Forelimb muscle (tissue), 1 donor: ENCODE data around the gene TTC7B. TPM values are rescaled to one million over a fixed set of nuclear protein-coding genes. Genes with fewer than 3 reads are reported as not detected.

Experiments
- DNase-seq: peaks from one replicate; pipeline ENCODE4 v3.0.0-alpha.2; 2013; ENCODE audit warnings: low read depth
- polyA plus RNA-seq: library from polyadenylated mRNA; unstranded; fragments of 120-200 nt; gene quantifications from one replicate; pipeline ENCODE4 v1.2.1, GENCODE V29; 2013; ENCODE audit not compliant: insufficient read length

Gene TTC7B
- polyA plus RNA-seq, 1 donor = 33.2 TPM

DNA sequence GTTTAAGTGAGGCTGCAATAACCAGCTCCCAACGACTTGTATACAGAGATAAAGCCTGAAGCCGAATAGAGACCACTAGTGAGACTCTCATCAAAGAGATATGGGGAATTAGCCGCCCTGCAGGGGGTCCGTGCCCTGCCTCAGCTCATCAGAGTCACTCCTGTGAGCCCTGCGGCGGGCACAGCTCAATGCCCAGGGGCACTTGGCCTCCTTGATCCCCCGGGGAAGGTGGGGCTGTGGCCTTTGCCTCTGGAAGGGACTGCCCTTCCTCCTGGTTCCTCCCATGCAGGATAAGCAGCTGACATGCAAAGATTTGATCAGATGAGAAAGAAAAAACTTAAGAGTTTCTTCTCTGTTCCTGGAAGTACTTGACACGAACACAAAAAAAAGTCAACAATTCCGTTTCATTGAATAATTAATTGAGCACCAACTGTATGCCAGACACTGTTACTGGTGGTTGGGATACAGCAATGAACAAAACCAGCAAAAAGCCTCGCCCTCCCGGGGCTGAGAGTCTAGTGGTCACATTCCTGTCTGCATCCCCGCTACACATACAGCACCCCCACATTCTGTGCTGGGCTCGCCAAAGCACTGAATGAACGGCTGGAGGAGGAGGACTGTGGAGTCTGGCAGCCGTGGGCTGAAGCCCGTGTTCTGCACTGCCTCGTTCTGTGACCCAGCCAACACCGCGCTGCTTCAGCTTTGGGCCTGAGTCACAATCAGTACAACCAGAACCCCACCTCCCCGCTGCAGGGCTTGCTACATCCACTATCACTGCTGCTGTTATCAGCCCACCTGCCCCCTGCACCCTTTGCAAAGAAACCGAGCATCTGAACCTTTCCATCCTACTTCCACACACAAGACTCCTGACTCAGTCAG is 10.3 kb downstream of the TTC7B start:
- no peak for DNase-seq

DNA sequence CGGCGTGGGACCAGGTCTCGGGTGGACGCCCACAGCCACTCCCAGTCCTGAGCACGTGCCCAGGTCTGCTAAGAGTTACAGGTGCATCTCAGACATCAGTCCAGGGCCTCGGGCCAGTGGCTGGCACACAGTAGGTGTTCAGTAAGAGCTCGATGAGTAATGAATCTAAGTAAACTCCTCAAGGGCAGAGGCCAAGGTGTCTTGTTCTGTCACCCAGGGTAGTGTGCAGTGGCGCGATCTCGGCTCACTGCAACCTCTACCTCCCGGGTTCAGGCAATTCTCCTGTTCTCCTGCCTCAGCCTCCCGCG is 11.2 kb downstream of the TTC7B start:
- DNase-seq = no peak

DNA sequence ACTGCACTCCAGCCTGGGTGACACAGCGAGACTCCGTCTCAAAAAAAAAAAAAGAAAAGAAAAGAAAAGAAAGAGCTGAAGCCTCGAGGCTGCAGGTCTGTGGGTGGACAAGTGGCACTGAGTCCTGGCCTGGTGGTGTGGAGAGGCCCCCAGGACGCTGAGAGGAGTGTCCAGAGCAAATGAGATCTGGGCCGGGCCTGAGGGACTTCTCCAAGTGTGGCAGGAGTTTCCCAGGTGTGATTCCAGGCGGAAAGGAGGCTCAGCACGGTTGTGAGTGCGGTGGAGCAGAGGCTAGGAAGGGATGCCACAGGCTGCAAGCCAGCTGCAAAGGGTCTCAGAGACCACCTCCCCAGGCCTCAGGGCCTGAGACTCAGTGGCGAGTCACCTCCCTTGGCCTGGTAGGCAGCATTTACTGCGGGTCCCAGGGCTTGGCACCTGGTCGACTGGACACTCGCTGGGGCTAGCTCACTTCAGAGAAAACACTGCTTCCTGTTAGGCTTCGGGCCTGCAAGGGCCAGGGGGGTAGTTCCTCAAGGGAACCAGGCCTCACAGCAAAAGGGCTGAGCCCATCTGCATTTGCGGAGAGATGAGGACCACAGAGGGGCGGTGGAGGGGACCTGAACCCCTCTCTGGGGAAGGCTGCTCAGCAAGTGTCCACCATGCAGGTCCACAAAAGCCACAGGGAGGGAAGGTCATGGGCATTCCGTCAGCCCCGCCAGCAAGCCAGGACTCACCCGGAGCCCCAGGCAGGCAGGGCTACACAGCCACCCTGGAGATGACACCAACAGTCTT is 11.7 kb downstream of the TTC7B start:
- DNase-seq = no peak

DNA sequence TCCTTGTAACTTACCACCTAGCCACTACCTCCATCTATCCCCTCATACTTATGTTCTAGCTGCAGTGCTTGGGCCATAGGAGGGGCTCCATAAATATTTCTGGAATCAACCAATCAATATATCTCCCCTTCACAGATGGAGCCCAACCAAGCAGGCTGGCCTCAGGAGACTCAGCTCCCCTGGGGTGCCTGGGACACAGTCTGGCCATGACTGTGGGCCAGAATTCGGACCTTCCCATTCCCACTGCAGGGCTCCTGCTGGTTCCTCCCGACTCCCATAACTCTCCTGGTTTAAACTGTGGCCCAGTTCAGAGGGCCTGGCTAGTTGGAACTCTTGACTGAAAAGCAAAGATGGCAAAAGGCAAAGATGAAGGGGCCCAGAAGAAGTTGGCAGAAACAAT is 13.0 kb downstream of the TTC7B start:
- DNase-seq = no peak

DNA sequence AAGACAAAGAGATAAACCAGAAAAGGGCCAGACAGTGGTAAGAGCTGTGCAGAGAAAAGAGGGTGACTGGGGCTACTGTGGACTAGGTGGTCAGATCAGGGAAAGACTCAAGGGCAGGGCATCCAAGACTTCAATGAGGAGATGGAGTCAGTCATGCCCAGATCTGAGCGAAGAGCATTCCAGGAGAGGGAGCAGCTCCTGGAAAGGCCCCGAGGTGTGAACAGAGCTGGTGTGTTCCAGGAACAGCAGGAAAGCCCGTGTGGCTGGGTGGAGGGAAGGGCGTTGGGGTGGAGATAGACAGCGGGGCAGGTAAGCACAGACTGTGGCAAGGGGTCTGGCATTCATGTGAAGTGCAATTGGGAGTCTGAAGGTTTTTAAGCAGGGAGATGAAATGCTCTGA is 16.8 kb downstream of the TTC7B start:
- no peak for DNase-seq

DNA sequence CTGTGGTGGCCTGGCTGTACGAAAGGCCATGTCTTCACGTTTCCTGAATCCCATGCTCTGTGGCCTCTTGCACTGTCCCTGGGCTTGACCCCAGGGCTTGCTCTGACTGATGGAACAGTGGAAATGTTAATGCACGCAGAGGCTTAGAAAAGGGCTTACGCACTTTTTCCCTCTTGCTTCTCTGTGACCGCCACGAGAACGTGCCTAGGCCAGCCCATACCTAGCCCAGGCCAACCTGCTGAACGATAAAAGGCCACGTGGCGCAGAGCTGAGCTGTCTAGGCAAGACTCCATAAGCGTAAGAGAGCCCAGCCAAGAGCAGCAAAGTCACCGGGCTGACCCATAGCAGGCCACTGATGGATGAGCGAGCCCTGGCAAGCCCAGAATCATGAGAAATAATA is 18.3 kb downstream of the TTC7B start:
- no peak for DNase-seq

DNA sequence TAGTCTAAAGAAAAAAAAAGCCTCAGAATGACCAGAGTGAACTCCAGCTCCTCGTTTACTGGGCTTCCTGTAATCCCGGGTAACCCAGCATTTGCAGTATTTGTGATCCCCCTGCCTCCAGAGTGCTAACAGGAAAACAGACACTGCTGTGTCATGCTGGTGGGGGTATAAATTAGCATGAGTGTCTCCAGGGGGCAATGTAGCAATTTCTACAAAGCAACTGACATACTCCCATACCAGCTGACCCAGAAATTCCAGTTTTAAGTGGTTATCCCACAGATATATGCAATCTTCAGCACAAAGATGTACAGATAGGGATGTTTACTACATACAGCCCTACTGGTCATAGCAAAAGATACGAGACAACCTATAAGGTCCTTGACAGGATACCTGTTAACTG is 18.8 kb downstream of the TTC7B start:
- no peak for DNase-seq

DNA sequence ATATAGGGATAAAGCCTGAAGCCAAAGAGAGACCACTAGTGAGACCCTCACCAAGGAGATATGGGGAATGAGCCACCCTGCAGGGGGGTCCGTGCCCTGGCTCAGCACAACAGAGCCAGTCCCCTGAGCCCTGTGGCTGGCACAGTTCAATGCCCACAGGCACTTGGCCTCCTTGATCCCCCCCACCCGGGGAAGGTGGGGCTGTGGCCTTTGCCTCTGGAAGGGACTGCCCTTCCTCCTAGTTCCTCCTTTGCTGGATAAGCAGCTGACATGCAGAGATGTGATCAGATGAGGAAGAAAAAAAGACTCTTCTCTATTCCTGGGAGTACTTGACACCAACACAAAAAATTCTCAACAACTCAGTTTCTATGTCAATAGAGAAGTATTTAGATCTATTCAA is 19.9 kb downstream of the TTC7B start:
- no peak for DNase-seq

DNA sequence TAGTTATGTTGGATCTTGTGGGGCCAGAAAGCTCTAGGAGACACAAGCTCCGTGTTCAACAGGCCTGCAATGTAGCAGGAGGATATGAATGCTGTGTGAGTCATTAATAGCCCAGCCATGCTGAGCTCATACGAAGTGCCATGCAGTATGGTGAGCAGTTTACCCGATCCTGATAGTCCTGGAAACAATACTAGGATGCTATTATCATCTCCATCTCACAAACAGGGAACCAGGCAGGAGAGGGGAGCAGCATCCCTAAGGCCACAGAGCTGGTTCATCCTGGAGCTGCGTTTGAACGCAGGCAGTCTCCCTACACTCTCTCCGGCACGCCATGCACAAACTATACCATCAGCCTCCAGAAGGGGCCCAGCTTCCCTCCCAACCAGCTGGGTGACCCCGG is 20.5 kb downstream of the TTC7B start:
- DNase-seq = no peak

DNA sequence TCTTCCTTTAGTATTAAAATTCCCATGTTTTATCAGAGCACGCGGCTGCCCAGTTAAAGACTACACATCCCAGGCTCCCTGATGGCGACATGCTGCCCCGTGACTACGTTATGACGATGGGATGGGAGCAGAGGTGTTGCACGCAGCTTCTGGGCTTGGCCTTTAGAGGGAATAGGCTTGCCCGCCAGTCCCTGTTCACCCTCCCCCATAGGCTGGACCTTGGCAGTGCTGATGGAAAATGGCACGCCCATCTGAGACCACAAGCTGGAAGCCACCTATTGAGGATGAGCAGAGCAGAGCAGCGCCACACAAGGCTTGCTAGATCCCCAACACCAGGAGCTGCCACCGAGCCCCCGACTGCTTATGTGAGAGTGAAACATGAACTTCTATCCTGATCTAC is 24.7 kb downstream of the TTC7B start:
- no peak for DNase-seq

DNA sequence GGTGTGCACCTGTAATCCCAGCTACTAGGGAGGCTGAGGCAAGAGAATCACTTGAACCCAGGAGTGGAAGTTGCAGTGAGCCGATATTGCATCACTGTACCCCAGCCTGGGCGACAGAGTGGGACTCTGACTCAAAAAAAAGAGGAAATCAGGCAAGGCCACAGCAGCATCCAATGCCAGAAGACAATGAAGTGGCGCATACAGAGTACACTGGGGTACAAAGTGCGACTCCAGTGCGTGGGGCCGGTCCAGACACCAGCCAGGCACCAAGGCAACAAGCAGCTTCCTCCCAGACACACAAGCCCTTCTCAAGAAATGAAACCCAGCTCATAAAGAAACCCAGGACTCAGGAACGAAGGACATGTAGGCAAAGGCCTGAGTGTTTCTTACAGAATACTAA is 28.2 kb downstream of the TTC7B start:
- no peak for DNase-seq

DNA sequence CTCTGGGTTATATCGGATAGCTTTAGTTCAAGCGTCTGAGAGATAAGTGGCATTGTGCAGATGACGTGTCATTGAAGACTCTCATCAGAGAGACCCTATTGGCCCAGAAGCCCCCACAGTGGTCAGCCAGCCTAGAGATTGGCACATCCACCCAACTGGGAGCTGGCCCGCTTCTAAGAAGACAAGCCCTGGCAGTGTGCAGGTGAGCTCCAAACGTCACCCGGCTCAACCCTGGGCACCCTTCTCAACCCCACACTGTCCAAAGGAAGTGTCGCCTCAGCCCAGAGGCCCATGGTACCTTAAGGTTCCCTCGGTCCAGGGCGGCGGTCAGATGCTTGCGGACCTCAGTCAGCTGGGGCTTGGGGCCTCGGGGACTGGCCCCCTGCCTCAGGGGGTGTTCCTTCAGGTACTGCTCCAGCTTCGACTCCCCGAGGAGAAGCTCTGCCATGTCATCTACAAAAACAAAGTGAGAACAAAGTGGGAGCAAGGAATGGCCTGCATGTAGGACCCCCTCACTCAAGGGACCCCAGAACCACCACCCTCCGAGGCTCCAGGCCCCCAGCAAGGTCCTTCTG is 30.3 kb downstream of the TTC7B start:
- no peak for DNase-seq

DNA sequence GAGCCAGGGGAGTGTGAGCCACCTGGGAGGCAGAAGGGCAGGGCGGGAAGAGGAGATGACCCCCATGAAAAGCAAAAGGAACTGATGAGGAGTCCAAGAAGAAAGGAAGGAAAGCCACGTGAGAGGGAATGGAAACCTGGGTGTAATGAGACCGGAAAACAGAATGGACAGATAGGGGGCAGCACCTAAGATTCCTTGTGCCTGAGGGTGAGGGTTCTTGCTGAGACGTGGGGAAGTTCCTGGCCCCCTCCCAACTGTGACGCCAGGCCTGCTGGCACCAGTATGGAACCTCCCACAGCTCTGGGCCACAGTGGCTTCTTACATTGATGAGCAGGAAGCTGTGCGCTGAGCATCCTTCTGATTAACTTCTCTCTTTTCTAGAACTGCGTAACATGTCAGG is 30.8 kb downstream of the TTC7B start:
- no peak for DNase-seq

DNA sequence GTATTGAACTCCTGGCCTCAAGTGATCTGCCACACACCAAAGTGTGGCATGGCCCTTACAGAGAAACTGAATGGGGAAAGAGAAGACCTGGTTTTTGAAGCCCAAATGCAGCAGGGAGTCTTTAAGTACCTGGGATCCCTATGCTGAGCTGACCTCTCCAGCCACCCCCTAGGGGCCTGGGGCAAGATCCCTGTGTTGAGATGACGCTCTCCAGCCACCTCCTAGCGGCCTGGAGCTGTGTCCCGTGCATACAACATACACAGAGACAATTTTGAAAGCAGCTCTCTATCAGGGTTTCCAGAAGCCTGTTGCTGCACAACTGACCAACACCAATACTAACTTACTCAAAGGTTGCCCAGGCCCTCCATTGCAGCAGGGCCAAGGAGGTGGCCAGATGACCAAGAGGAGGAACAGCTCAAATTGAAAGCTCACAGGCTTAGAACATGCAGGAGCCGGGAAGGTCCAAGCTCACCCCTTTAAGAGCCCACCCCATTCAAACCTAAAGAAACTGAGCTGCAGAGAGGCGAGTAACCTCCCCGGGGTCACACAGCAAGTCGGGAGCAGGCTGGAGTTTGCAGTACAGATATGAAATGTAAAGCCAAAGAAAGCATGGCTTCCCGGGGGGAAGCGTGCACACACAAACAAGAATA is 31.5 kb downstream of the TTC7B start:
- DNase-seq = no peak

DNA sequence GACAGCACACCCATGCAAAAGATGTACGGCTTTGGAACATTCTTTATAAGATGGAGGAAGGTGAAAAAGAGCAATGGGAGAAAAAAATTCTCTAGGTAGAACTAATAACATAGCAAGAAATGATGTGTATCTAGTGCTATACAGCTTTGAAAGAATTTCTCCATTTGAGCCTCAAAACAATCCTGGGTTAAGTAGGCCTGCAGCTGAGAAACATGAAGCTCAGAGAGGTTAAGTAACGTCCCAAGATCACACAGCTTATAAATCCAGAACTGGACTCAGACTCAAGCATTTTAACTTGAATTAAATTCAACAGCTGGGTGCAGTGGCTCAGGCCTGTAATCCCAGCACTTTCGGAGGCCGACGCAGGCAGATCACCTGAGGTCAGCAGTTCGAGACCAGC is 32.9 kb downstream of the TTC7B start:
- no peak for DNase-seq

DNA sequence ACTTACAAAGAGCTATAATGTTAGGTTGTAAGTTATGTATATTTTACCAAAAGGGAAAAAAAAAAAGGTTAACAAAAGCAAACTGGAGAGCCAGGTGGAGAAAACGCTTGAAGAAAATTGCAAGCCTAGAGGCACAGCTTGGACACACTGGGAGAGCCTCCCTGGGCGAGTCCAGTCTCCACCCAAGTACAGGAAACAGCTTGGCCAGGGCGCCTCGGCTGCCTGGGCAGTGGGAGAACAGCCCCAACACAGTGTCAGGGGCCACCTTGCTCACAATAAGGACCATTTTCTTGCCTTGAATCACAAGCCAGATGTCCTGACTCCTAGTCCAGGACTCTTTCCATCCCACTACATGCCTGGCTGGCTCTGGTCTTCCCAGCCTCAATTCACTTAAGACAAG is 33.3 kb downstream of the TTC7B start:
- DNase-seq = no peak

DNA sequence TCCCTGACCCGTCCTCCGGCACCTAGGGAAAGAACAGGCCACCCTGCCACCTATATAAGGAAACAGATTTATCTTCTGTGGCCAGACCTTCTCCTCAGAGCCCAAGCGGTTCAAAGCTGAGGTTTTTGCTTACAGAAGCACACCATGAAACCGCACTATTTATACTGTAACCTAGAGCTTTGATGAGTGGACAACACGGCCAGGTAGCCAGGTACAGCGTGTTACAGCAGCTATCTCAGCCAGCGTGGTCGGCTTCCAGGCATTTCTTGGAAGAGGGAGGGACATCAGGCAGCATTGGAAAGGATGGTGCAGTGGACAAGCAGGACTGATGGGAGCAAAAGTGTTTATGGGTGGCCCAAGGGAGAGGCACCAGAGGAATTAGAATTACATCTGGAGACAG is 34.4 kb downstream of the TTC7B start:
- DNase-seq = no peak

DNA sequence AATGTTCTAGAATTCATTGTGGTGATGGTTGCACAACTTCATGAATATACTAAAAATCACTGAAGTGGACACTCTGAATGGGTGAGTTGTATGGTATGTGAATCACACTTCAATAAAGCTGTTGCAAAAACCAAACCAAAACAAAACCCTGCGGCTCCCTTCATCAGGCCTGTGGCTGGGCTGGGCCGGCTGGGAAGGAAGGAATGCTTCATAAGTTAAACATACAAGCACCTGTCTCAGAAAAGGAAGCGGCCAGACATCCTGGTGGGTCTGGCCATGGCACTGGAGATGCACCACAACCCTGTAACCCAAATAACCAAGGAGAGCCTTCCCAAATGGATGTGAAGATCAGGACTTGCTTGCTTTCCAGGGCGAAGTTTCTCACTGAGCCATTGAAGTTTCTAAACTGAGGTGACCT is 34.9 kb downstream of the TTC7B start:
- no peak for DNase-seq

DNA sequence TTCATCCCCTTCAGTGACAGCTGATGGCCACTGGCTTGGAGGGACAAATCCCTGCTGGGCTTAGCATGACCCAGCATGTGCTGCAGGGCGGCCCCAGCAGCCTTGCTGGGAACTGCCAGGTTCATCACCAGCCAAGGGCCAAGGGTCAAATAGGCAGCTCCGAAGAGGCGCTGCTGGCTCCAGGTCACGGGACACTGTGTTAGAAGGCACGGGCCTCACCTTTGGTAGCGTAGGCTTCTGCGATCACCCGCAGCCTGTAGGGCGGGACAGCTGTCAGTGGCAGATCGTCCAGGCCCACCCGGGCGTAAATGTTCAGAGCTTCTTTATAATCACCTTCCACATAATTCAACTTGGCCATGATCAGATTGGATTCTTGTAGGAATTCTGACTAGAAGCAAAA is 35.7 kb downstream of the TTC7B start:
- no peak for DNase-seq

DNA sequence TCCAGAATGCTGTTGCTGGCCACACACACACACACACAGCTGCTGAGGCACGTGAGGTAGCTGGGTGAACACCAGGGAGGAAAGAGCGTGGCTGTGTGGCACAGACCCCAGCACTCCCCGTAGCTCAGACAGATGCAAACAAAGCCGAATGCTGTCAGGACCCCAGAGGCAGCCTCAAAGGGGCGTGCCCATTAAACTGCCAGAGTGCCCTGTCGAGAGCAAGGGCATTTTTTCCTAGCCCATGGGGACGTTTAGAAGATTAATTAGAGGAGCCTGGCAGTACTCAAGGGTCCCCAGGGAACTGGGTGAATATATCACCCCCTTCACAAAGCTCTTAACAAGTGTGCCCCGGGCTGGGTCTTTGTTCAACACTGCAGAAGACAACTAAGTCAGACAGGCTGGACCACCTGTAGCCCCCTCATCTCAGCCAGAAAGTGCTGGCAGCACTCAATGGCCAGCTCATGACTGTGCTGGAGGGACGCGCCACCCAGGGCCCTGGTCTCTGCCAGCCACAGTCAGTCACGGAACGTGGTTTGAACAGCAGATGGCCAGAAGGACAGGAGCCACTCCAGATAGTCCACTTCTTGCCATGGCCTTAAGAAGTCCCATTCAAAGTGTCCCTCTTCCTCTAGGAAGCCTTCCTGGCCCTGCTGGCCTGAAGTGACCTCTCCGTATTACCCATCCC is 37.5 kb downstream of the TTC7B start:
- DNase-seq = no peak

DNA sequence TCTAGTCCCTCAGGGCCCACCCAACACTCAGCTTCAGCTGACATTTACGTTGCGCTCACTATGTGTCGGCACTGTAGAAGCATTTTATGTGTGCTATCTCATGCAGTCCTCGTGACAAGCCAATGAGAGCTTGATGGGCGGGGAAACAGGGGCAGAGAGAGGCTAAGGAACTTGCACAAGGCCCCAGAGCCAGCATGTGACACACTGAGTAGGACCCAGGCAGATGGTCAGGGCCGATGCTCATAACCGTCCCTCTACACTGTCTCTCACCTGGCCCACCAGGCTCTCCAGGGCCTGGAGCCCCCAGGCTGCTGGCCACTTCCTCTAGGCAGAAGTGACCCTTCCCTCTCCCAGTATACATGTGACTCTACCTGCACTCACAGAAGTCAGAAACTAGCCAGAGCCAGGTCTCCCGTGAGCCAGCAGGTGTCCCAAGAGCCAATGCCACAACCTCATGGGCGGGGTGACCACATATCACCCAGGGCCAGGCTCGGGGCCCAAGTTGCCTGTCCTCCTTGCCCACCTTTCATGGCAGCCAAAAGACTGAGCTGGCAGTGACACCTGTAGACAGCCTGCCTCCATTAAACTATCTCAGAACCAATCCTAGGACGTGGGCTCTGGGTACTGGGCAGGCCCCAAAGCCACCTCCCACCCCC is 38.3 kb downstream of the TTC7B start:
- no peak for DNase-seq
